LNCAP (cell line): ENCODE results near the gene RASA3.

ENCODE experiments used
- TF ChIP-seq, protein P1 (sequence below): fragments of 450-650 bp; IDR thresholded peaks from 2 replicates; pipeline ENCODE4 v1.5.1; 2017; ENCODE audit warnings: mild to moderate bottlenecking

Gene RASA3

DNA sequence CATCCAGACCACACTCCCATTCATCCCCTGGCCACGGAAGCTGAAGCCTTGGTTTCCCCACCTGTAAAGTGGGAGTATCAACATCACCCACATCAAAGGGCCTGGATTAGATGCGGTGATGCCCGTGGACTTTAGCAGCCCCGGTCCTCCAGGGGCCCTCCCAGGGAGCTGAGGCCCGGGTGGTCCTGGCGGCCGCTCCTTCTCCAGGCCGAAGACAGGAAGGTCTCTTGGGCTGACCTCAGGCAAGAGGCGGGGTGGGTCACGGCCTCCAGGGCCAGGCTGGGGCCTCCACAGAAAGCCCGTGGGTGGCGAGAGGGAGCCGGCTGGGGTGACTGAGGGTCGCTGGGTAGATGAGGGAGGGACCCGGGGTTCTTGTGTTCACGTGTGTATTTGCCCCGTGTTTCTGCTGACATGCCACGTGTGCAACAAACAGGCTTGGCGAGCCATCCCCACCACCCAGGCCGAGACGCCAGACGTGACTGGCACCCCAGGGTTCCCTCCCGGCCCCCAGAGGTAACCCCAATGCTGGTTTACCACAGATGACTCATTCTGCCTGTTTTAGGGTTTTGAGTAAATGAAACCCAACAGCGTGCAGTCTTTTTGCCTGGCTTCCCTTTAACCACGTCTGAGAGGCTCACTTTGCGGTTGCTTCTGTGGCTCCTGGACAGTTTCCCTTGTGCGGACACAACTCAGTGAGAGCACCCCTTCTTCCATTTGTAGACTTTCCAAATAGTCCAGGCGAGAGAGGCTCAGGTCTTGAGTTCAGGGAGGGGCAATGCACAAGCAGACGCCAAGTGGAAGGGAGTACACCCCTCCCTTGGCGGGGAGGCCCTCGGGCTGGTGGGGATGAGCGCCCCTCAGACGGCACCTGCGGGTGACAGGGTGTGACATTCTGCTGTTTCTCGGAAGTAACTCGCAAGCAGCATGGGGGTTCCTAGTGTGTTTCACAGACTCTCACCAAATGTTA is 201.5 kb downstream of the RASA3 start:
- TF ChIP-seq, protein P1, sequence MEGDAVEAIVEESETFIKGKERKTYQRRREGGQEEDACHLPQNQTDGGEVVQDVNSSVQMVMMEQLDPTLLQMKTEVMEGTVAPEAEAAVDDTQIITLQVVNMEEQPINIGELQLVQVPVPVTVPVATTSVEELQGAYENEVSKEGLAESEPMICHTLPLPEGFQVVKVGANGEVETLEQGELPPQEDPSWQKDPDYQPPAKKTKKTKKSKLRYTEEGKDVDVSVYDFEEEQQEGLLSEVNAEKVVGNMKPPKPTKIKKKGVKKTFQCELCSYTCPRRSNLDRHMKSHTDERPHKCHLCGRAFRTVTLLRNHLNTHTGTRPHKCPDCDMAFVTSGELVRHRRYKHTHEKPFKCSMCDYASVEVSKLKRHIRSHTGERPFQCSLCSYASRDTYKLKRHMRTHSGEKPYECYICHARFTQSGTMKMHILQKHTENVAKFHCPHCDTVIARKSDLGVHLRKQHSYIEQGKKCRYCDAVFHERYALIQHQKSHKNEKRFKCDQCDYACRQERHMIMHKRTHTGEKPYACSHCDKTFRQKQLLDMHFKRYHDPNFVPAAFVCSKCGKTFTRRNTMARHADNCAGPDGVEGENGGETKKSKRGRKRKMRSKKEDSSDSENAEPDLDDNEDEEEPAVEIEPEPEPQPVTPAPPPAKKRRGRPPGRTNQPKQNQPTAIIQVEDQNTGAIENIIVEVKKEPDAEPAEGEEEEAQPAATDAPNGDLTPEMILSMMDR, result no peak

DNA sequence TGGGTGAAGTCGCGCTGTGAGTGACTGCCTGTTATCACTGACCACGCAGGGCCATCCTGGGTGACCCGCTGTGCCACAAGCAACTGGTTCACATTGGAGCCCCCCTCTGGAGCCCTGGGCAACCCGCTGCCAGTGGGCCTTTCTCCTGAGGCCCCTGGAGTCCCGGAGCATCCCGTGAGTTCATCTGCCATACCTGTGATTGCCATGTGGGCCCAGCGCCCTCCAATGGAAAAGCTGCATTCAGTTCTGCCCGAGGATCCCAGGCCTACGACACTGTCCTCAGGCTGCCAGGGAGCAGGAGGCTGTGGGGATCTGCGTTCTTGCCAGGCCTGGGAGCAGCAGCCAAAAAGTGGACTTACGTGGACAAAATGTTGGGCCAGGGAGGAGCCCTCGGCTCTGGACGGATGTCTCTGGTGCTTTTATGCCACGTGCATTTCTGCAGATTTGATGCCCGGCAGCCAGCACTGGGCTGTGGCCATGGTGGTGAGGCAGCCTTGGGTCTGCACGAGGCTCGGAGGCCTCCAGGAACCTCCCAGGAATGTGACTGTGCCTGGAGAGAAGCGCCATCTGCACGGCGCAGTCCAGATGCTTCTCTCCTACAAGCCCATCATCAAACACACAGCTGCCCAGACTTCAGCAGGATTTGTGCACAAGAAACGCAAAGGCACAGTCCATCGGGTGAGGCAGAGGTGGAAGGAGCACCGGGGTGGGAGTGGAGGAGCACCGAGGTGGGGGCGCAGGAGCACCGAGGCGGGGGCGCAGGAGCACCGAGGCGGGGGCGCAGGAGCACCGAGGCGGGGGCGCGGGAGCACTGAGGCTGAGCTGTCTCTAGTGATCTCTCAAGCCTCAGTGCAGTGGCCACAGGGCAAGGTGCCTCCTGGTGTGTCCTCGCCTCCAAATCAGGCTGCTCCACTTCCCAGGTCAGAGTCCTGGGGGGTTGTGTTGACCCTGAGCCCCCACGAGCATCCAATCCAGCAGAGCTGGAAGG is 202.5 kb downstream of the RASA3 start:
- TF ChIP-seq, protein P1, result no peak

DNA sequence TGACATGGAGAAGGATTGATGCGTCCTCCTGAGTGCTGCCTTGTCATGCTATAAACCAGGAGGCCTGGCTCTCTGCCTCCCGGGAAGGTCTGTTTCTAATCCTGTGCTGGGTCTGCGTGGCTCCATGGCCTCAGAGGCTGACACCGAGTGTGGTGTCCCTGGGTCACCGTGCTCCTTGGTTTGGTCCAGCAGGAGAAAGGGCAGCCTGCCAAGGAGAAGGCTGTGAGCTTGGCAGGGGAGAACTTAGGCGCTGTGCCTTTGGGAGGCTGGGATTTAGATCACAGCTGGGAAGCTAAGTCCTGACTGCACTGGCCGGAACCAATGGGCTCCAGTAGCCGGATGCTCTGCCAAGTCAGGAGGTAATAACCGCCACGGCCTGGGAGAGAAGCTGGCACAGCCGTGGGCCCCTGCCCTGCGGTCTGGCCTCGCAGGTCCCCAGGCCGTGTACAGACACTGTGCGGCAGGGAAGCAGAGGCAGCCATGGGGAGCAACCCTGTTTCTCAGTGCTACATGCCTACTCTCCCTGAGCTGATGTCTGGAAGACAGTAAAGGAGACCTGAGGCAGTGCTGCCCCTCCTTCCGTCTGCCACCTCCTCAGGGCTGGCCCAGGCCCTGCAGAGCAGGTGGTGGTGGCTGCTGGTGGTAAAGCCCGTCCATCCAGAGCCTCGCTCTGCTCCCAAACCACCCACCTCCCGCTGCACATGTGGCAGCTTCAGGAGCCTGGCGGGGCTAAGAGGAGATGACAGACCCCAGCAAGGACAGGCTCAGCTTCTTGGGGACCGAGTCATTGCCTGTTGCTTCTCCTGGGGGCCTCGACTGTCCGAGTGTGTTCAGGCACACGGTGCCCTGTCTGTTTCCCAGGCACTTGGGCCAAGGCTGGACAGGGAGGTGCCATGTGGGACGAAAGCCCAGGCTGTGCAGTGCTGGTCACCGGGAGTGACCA is 203.5 kb downstream of the RASA3 start:
- TF ChIP-seq, protein P1, result no peak
